GM18526 (cell line): Measurements from ENCODE around the gene NDUFB10.

Source experiments
- POLR2A ChIP-seq: IDR thresholded peaks from 3 replicates; pipeline ENCODE4 v1.6.1; 2011; ENCODE audit not compliant: insufficient read length; ENCODE audit errors: extremely low read depth

NDUFB10 gene

DNA sequence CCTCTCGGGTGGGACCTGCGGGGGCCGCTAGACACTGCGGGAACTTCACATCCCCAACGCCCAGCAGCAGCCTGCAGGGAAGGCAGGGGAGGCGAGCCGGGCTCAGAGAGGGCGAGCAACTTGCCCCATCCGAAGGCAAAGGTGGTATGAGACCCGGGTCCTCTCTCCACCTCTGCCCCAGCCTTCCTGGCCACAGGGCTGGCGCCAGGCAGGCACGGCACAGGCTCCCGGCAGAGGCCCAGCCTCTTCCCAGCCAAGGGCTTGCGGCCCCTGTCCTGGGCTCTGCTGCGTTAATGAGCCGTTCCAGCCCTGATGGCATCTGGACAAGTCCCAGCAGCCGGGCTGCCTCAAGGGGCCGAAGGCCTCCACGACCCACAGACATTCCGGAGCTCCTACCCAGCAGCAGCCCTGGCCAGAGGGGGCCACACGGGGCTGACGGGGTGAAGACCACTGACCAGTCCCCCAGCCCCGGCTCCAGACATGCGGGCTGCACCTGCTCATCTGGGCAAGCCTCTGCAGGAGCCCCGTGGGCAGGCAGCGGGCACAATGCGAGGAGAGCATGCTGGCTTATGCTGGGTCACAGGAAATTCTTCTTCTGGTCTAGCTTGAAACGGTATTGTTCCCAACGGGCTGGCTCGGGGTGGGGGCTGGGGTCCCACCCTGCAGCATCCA, 39.9 kb upstream of the NDUFB10 start:
- TF ChIP-seq POLR2A: no peak

- no peak for TF ChIP-seq POLR2A
Measured at GRCh38 chr16:1920727-1921171, 38.6 kb upstream of the NDUFB10 start.

GRCh38 chr16:1922357-1922756, 37.0 kb upstream of the NDUFB10 start:
- no peak for TF ChIP-seq POLR2A

GRCh38 chr16:1923299-1924034, 35.9 kb upstream of the NDUFB10 start:
- TF ChIP-seq POLR2A: no peak

GRCh38 chr16:1924095-1924494, 35.2 kb upstream of the NDUFB10 start:
- TF ChIP-seq POLR2A: no peak

DNA sequence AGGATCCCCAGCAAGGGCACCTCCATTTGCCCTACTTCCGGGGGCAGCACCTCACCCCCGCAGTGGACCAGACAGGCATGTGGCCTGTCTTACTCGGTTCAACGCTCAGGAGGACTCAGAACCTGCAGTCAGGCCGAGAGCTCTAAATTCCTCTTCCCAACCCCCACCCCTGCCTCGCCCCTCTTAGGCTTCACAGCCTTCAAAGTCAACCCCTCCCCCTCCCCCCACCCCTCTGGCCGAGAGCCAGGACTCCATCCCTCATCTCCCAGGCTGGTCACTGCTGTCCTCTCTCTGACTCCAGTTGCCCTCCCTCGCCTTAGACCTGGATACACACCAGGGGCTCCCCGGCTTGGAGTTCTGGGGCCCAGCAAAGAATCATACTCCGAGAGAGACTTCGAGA, 33.1 kb upstream of the NDUFB10 start:
- no peak for TF ChIP-seq POLR2A

DNA sequence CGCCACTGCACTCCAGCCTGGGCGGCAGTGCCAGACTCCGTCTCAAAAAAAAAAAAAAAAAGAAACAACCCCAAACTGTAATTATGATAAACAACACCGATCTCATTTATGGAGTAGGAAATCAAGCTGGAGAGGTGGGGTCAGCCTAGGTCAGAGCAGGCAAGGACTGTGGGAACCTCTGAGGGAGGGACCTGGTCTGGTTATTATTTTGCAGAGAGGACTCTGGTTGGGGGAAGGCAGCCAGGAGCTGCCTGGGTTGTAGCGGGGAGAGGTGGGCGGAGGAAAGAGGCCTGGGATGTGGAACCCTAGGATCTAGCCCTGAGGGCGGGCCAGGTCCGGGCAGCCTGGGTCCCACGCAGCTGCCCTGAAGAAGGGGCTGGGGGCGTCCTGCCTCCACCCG, 30.2 kb upstream of the NDUFB10 start:
- no peak for TF ChIP-seq POLR2A

DNA sequence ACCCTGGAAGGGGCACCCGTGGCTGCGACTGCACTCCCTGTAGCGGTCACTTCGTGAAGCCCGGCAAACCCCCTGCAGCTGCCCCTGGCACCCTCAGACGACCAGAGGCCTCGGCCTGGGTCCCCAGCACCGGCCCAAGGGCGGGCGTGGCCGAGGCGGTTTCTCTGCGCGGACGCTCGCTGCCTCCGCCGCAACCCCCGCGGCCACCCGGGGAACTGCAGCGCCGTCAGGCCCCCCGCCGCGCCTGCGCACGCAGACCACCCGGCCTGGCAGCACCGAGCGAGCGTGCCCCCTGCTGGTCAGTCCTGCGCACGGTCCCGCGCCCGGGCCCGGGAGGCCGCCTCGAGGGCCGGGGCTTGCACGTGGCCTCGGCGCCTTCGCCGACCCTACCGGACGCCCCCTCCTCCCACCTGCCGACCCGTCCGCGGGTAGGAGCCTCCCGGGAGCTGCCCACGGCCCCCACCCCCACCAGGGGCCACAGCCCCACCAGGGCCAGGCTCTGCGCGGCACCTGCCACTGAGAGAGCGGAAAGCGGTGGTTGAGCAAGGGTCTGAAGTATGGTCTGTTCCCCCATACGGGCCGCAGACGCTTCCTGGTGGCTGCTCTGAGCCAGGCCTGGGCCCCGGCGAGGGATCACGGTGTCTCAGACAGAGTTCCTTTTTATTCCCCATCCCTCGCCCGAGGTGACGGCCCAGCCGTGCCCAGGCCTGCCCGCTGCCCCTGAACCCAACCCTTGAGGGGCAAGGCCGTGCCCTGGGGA, 29.6 kb upstream of the NDUFB10 start:
- TF ChIP-seq POLR2A: no peak

DNA sequence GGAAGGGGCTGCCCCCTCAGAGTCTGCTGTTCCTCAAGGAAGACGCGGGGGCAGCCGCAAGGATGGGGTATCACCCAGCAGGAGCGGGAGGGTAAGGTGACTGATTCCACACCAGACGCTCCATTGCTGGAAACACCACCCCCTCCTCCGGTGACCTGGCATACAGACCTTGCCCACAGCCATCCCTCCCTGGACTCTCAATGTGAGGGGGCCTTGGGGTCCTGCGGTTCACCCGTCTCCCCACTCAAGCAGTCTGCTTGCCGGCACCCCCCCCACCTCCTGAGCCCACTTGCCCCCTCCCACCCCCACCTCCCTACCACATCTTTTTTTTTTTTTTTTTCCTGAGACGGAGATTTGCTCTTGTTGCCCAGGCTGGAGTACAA, 29.0 kb upstream of the NDUFB10 start:
- no peak for TF ChIP-seq POLR2A

GRCh38 chr16:1932050-1933028, 27.0 kb upstream of the NDUFB10 start:
- TF ChIP-seq POLR2A: no peak

GRCh38 chr16:1933097-1933661, 26.2 kb upstream of the NDUFB10 start:
- TF ChIP-seq POLR2A: no peak

DNA sequence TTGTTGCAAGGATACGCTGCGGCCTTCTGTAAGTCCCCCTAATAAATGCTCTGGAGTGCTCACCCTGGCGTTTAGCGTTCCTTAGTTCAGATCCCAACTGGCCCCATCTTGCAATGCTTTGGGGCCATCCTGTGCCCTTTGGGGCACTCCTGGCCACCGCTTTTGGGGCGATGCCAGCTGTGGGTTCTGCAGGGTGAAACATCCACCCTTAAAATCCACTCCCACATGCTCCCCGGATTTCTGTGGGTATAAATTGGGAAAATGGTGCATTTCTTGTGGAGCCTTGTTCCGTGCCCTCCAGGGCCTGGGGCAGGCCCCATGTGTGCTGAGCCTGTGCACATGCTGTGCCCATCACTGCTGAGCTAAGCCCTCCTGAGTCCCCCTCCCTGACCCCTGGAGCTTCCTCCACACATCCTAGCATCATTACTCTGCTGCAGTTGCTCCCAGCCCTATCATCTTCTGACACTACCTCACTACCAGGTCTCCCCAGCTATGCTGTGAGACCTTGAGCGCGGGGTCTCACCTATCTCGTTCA, 22.3 kb upstream of the NDUFB10 start:
- no peak for TF ChIP-seq POLR2A

GRCh38 chr16:1938316-1938715, 21.0 kb upstream of the NDUFB10 start:
- TF ChIP-seq POLR2A: no peak

GRCh38 chr16:1938910-1939309, 20.4 kb upstream of the NDUFB10 start:
- TF ChIP-seq POLR2A: no peak
